Measurements from ENCODE around the gene NAV3.
"Not testable (repeated sequence)": the region's sequence is repeated elsewhere in the genome, so short reads cannot be mapped to it uniquely, and the experiment has no call there.

The NAV3 gene

DNA sequence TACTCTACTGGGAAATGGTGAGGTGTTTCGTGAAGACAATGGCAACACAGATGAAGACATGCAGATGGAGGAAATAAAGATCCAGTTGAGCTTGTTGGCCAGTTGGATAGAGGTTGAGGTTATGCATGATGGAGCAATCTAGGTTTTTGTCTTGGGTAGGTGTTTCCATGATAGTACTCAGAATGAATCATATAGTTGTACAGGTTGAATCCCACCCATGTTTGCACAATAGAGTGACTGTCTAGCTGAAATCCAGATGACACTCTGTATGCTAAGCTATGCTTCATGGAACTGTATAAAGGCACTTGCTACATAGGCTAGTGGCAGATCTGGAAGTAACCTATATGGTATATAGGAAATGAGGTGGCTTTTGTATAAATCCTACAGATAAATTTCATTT, 264.9 kb downstream of the NAV3 start:
- no peaks in the 10 kb centered on the region for H3K36me3 ChIP-seq (ENCODE audit: insufficient read depth, insufficient read length, low read length)
- no peak overlapping the region for H3K9ac ChIP-seq (ENCODE audit: insufficient read length, low read depth)
- no peak overlapping the region for H3K4me3 ChIP-seq (ENCODE audit: insufficient read length, low read depth)
- H3K27me3 ChIP-seq (ENCODE audit: insufficient read depth, insufficient read length): no peaks in the 10 kb centered on the region
- H3K9me3 ChIP-seq (ENCODE audit: insufficient read depth, low read length): no peaks in the 10 kb centered on the region
- DNase-seq (ENCODE audit: low read depth, low spot score): no peak
- no peaks in the 10 kb centered on the region for H3K4me1 ChIP-seq (ENCODE audit: insufficient read depth, insufficient read length)
- no peak for TF ChIP-seq ZNF274 (IDR thresholded peaks at IDR 0.05; ENCODE audit: low read depth, low read length)
- TF ChIP-seq YY1 (IDR thresholded peaks at IDR 0.05; ENCODE audit: insufficient read depth, insufficient read length): no peak
- no peak for TF ChIP-seq SUZ12 (IDR thresholded peaks at IDR 0.05; ENCODE audit: extremely low read depth, insufficient read depth, insufficient read length)

DNA sequence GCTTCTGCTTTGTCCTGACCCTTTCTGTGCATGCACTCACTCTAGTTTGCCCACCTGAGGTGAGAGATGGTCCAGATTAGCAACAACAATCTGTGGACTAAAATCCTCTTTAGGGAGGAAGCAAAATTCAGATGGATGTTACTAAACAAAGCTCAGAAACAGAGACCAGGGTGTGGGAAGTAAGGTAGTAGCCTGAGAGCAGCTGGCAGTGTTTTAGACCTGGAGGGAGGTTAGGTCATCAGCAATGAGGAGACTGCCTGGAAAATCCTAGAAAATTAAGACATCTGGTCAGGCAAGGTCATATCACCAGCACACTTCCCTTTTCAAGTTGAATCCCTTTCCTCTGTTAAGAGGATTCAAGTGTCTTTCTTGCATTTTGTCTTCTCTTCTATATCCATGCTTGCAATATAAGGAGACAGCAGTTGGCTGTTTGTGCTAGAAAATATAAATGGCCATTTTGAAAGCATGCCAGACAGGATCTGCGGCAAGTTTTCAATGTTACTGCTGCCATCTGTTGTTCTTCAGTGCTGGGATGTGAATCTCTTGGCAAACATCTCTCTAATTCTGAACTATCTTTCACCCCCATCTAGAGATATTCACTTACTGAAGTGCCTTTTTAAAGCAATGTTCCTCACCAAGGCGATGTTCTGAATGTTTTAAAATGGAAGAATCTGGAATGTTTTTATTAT, 266.4 kb downstream of the NAV3 start:
- H3K9ac ChIP-seq (ENCODE audit: insufficient read length, low read depth): no peak overlapping the region
- H3K4me3 ChIP-seq (ENCODE audit: insufficient read length, low read depth): no peak overlapping the region
- no peaks in the 10 kb centered on the region for H3K9me3 ChIP-seq (ENCODE audit: insufficient read depth, low read length)
- DNase-seq (ENCODE audit: low read depth, low spot score): no peak
- H3K36me3 ChIP-seq (ENCODE audit: insufficient read depth, insufficient read length, low read length): no peaks in the 10 kb centered on the region
- no peaks in the 10 kb centered on the region for H3K4me1 ChIP-seq (ENCODE audit: insufficient read depth, insufficient read length)
- no peak for TF ChIP-seq YY1 (IDR thresholded peaks at IDR 0.05; ENCODE audit: insufficient read depth, insufficient read length)
- no peaks in the 10 kb centered on the region for H3K27me3 ChIP-seq (ENCODE audit: insufficient read depth, insufficient read length)

DNA sequence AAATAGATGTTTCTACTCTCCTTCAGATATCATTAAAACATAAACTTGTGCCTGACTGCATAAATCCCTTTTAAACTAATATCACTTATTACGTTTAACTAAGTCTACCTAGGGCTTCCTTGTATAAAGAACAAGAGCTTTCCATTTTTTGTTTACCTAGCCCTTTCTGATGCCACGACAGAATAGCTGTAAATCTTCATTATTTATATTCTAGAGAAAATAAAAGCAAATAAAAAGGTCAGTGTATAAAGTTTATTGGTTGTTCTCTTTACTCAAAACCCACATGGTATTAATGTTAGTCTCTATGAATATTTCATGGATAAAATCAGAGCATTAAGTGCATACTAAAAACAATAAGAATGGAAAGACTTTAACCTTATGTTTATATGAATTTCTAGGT, 269.1 kb downstream of the NAV3 start:
- H3K4me3 ChIP-seq (ENCODE audit: insufficient read length, low read depth): no peak overlapping the region
- H3K36me3 ChIP-seq (ENCODE audit: insufficient read depth, insufficient read length, low read length): no peaks in the 10 kb centered on the region
- no peak for DNase-seq (ENCODE audit: low read depth, low spot score)
- no peaks in the 10 kb centered on the region for H3K27me3 ChIP-seq (ENCODE audit: insufficient read depth, insufficient read length)
- no peak for TF ChIP-seq YY1 (IDR thresholded peaks at IDR 0.05; ENCODE audit: insufficient read depth, insufficient read length)
- TF ChIP-seq ZNF274 (IDR thresholded peaks at IDR 0.05; ENCODE audit: low read depth, low read length): no peak
- H3K9me3 ChIP-seq (ENCODE audit: insufficient read depth, low read length): no peaks in the 10 kb centered on the region
- no peaks in the 10 kb centered on the region for H3K4me1 ChIP-seq (ENCODE audit: insufficient read depth, insufficient read length)
- H3K9ac ChIP-seq (ENCODE audit: insufficient read length, low read depth): no peak overlapping the region

DNA sequence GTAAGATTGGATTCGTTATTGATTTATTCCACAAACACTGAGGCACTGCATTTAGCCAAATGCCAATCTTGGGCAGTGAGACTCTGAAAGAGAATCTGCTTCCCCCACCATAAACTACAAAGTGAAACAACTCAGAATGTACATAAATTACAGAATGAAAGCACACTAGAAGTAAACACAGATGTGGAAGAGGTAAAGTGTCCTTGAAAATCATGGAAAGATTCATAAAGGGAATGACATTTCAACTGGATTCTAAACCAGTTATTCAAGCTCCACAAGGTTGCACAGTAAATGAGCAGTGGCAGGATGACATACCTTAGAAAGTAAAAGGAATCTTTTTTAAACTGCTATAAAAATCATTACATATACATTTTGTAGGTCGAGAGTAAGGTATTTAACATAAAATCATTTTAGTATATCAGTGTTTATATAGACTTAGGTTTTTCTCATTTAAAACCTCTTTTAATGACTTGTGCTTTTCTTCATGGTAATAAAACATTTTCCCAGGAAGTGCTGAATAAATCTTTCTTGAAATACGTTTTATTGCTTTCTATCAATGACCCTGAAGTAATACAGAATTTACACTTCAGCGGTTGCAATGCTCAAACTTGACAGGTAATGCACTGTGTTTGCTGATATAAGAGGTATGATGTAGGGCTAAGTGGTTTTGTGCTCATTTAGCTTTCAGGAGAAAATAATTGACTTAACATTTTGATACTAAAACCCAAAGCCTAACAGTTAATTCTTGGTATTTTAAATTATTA, 270.6 kb downstream of the NAV3 start:
- no peak for TF ChIP-seq SUZ12 (IDR thresholded peaks at IDR 0.05; ENCODE audit: extremely low read depth, insufficient read depth, insufficient read length)
- TF ChIP-seq YY1 (IDR thresholded peaks at IDR 0.05; ENCODE audit: insufficient read depth, insufficient read length): no peak
- TF ChIP-seq ZNF274 (IDR thresholded peaks at IDR 0.05; ENCODE audit: low read depth, low read length): no peak
- H3K27me3 ChIP-seq (ENCODE audit: insufficient read depth, insufficient read length): no peaks in the 10 kb centered on the region
- H3K36me3 ChIP-seq (ENCODE audit: insufficient read depth, insufficient read length, low read length): no peaks in the 10 kb centered on the region
- no peaks in the 10 kb centered on the region for H3K4me1 ChIP-seq (ENCODE audit: insufficient read depth, insufficient read length)
- DNase-seq (ENCODE audit: low read depth, low spot score): no peak
- no peaks in the 10 kb centered on the region for H3K9me3 ChIP-seq (ENCODE audit: insufficient read depth, low read length)
- H3K9ac ChIP-seq (ENCODE audit: insufficient read length, low read depth): no peak overlapping the region
- H3K4me3 ChIP-seq (ENCODE audit: insufficient read length, low read depth): no peak overlapping the region

DNA sequence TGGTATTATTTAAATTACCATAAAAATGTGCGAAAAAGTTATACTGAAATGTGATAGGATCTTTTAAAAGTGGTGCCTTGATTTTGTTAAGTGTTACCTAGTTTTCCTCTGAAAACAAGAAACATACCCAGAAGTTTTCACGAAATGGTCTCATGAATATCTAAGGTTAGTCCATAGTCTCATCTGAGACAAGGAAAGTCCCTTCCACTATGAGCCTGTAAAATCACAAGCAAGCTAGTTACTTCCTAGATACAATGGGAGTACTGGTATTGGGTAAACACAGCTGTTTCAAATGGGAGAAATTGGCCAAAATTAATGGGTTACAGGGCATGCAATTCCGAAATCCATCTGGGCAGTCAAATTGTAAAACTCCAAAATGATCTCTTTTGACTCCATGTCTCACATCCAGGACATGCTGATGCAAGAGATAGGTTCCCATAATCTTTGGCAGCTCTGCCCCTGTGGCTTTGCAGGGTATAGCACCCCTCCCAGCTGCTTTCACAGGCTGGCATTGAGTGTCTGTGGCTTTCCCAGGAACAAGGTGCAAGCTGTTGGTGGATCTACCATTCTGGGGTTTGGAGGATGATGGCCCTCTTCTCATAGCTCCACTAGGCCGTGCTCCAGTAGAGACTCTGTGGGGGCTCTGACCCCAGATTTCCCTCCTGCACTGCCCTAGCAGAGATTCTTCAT, 271.4 kb downstream of the NAV3 start:
- H3K9ac ChIP-seq (ENCODE audit: insufficient read length, low read depth): no peak overlapping the region
- no peaks in the 10 kb centered on the region for H3K36me3 ChIP-seq (ENCODE audit: insufficient read depth, insufficient read length, low read length)
- no peak for TF ChIP-seq YY1 (IDR thresholded peaks at IDR 0.05; ENCODE audit: insufficient read depth, insufficient read length)
- TF ChIP-seq ZNF274 (IDR thresholded peaks at IDR 0.05; ENCODE audit: low read depth, low read length): no peak
- TF ChIP-seq SUZ12 (IDR thresholded peaks at IDR 0.05; ENCODE audit: extremely low read depth, insufficient read depth, insufficient read length): no peak
- H3K9me3 ChIP-seq (ENCODE audit: insufficient read depth, low read length): no peaks in the 10 kb centered on the region
- no peaks in the 10 kb centered on the region for H3K27me3 ChIP-seq (ENCODE audit: insufficient read depth, insufficient read length)
- H3K4me1 ChIP-seq (ENCODE audit: insufficient read depth, insufficient read length): no peaks in the 10 kb centered on the region
- no peak overlapping the region for H3K4me3 ChIP-seq (ENCODE audit: insufficient read length, low read depth)
- DNase-seq (ENCODE audit: low read depth, low spot score): no peak

DNA sequence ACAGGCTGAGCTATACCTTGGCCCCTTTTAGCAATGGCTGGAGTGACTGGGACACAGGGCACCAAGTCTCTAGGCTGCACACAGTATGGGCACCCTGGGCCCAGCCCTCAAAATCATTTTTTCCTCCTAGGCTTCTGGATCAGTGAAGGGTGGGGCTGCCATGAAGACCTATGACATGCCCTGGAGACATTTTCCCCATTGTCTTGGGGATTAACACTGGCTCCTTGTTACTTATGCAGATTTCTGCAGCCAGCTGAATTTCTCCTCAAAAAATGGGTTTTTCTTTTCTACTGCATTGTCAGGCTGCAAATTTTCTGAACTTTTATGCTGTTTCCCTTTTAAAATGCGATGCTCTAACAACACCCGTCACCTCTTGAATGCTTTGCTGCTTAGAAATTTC, 272.1 kb downstream of the NAV3 start:
- not testable (repeated sequence) for H3K4me1 ChIP-seq (ENCODE audit: insufficient read depth, insufficient read length); H3K9me3 ChIP-seq (ENCODE audit: insufficient read depth, low read length); H3K36me3 ChIP-seq (ENCODE audit: insufficient read depth, insufficient read length, low read length); H3K4me3 ChIP-seq (ENCODE audit: insufficient read length, low read depth); DNase-seq (ENCODE audit: low read depth, low spot score); H3K27me3 ChIP-seq (ENCODE audit: insufficient read depth, insufficient read length); H3K9ac ChIP-seq (ENCODE audit: insufficient read length, low read depth)

DNA sequence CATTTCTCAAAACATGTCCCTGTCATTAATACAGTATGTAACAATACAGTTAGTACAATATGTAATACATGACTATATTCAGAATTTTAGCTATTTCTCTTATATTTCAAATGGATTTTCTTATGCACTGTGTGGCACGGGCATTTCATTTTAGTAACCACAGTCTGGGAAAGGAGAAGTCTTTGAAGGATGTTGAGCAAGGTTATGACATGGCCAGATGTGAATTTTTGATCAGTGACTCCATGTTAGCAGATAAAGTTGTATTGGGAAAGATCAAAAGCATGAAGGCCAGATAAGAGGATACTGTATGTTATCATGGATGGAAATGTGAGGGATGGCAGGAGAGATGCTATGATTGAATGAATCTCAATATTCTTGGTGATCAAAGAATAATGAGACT, 285.2 kb downstream of the NAV3 start:
- H3K9ac ChIP-seq (ENCODE audit: insufficient read length, low read depth): no peak overlapping the region
- no peak overlapping the region for H3K4me3 ChIP-seq (ENCODE audit: insufficient read length, low read depth)
- no peaks in the 10 kb centered on the region for H3K27me3 ChIP-seq (ENCODE audit: insufficient read depth, insufficient read length)
- no peaks in the 10 kb centered on the region for H3K4me1 ChIP-seq (ENCODE audit: insufficient read depth, insufficient read length)
- no peak for DNase-seq (ENCODE audit: low read depth, low spot score)
- TF ChIP-seq ZNF274 (IDR thresholded peaks at IDR 0.05; ENCODE audit: low read depth, low read length): no peak
- TF ChIP-seq SUZ12 (IDR thresholded peaks at IDR 0.05; ENCODE audit: extremely low read depth, insufficient read depth, insufficient read length): no peak
- no peak for TF ChIP-seq YY1 (IDR thresholded peaks at IDR 0.05; ENCODE audit: insufficient read depth, insufficient read length)
- H3K36me3 ChIP-seq (ENCODE audit: insufficient read depth, insufficient read length, low read length): peaks cover 6% of the 10 kb centered on the region
- H3K9me3 ChIP-seq (ENCODE audit: insufficient read depth, low read length): peaks cover 17% of the 10 kb centered on the region; the same call in 1 of the 2 replicates

Data from NT2/D1 (cell line).